ENCODE measurements around the gene TTYH2. TPM values are rescaled to one million over a fixed set of nuclear protein-coding genes. Genes with fewer than 3 reads are reported as not detected.

TTYH2 gene
- polyA plus RNA-seq, 1 of the 3 experiments (the other 2 are of a cell fraction), result 16.1 TPM

DNA sequence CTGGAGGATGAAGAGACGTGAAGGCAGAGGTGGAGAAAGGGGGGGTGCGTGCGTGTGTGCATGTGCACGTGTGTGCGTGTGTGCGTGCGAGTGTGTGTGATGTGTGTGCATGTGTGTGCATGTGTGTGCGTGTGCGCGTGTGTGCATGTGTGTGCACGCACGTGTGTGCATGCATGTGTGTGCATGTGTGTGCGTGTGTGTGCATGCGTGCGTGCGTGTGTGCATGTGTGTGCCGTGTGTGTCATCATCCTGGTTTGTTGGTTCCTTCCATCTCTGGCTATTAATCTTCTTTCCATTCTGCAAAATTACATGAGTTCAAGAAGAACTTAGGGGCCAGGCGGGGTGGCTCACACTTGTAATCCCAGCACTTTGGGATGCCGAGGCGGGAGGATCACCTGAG is 26.9 kb upstream of the TTYH2 start:
- no peak overlapping the region for H3K9ac ChIP-seq
- peaks cover 0 to 5% of the 10 kb centered on the region in 2 experiments; a peak in 1 of 4 replicates for H3K4me1 ChIP-seq (ENCODE audit: control insufficient read depth in 1 of 2, insufficient read depth in 2 of 2, low read depth in 1 of 2, low read length in 1 of 2)
- ChIA-PET CTCF (interaction anchor here (1.2 to 18.5 kb wide), 5 partner anchors 10 to 540 kb away, joined by 3 to 284 read pairs (median 6); partner anchors contain the start of gene RPL38), POLR2A (interaction anchor here (0.8 kb wide), 1 partner anchor 17 kb away, joined by 3 read pairs; the partner anchor contains the start of gene RPL38)
- no peaks in the 10 kb centered on the region for H3F3A ChIP-seq (replicated peaks; ENCODE audit: insufficient read depth)
- H3K9me3 ChIP-seq, result no peaks in the 10 kb centered on the region
- no peaks in the 10 kb centered on the region for H4K20me1 ChIP-seq (ENCODE audit: insufficient read depth)
- no peaks in the 10 kb centered on the region for H3K36me3 ChIP-seq (replicated peaks in 1 of 2; ENCODE audit: control insufficient read depth in 1 of 2, insufficient read depth in 2 of 2, low read length in 1 of 2)
- no peaks in the 10 kb centered on the region for H3K79me2 ChIP-seq (ENCODE audit: insufficient read depth)
- H3K4me2 ChIP-seq, result no peak overlapping the region
- no peaks in the 10 kb centered on the region for H3K9me2 ChIP-seq
- no peak for TF ChIP-seq FOSL2 (IDR thresholded peaks at IDR 0.05; ENCODE audit: borderline replicate concordance, low read depth)
- TF ChIP-seq YY1 (IDR thresholded peaks at IDR 0.05; ENCODE audit: low read depth), result no peak
- TF ChIP-seq EZH2phosphoT487 (IDR thresholded peaks at IDR 0.05; ENCODE audit: borderline replicate concordance, low read depth), result no peak
- TF ChIP-seq FOXM1 (IDR thresholded peaks at IDR 0.05; ENCODE audit: low read depth), result no peak
- TF ChIP-seq, protein P1, sequence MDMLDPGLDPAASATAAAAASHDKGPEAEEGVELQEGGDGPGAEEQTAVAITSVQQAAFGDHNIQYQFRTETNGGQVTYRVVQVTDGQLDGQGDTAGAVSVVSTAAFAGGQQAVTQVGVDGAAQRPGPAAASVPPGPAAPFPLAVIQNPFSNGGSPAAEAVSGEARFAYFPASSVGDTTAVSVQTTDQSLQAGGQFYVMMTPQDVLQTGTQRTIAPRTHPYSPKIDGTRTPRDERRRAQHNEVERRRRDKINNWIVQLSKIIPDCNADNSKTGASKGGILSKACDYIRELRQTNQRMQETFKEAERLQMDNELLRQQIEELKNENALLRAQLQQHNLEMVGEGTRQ (IDR thresholded peaks at IDR 0.05; ENCODE audit: borderline replicate concordance, low read depth, low read length), result no peak
- no peak for TF ChIP-seq TAF1 (IDR thresholded peaks at IDR 0.05; ENCODE audit: borderline replicate concordance, low read depth, low read length)
- TF ChIP-seq, protein P2, sequence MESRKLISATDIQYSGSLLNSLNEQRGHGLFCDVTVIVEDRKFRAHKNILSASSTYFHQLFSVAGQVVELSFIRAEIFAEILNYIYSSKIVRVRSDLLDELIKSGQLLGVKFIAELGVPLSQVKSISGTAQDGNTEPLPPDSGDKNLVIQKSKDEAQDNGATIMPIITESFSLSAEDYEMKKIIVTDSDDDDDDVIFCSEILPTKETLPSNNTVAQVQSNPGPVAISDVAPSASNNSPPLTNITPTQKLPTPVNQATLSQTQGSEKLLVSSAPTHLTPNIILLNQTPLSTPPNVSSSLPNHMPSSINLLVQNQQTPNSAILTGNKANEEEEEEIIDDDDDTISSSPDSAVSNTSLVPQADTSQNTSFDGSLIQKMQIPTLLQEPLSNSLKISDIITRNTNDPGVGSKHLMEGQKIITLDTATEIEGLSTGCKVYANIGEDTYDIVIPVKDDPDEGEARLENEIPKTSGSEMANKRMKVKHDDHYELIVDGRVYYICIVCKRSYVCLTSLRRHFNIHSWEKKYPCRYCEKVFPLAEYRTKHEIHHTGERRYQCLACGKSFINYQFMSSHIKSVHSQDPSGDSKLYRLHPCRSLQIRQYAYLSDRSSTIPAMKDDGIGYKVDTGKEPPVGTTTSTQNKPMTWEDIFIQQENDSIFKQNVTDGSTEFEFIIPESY (IDR thresholded peaks at IDR 0.05; ENCODE audit: borderline replicate concordance, low read depth), result no peak
- no peak for TF ChIP-seq GABPA (IDR thresholded peaks at IDR 0.05; ENCODE audit: low read depth)
- no peak for TF ChIP-seq SIN3A (IDR thresholded peaks at IDR 0.05; ENCODE audit: borderline replicate concordance, low read depth, low read length)
- no peak for TF ChIP-seq POLR2AphosphoS5 (IDR thresholded peaks at IDR 0.05; ENCODE audit: low read depth, low read length)
- TF ChIP-seq SMC3 (IDR thresholded peaks at IDR 0.05; ENCODE audit: low read depth, low read length), result no peak
- TF ChIP-seq RFX5 (IDR thresholded peaks at IDR 0.05; ENCODE audit: low read length), result no peak
- TF ChIP-seq, protein P3, sequence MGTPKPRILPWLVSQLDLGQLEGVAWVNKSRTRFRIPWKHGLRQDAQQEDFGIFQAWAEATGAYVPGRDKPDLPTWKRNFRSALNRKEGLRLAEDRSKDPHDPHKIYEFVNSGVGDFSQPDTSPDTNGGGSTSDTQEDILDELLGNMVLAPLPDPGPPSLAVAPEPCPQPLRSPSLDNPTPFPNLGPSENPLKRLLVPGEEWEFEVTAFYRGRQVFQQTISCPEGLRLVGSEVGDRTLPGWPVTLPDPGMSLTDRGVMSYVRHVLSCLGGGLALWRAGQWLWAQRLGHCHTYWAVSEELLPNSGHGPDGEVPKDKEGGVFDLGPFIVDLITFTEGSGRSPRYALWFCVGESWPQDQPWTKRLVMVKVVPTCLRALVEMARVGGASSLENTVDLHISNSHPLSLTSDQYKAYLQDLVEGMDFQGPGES (IDR thresholded peaks at IDR 0.05; ENCODE audit: low read depth, low read length), result no peak
- TF ChIP-seq CHD2 (IDR thresholded peaks at IDR 0.05; ENCODE audit: low read length, partially characterized antibody), result no peak
- no peak overlapping the region for H2AFZ ChIP-seq (ENCODE audit: low read depth)
- H3K27me3 ChIP-seq (ENCODE audit: insufficient read depth), result no peaks in the 10 kb centered on the region
- no peak overlapping the region for H3K4me3 ChIP-seq (ENCODE audit: low read depth in 2 of 2, low read length in 1 of 2)
- no peak overlapping the region for H3K27ac ChIP-seq (ENCODE audit: low read depth in 2 of 2, low read length in 1 of 2)
- WGBS (ENCODE audit: low lambda C conversion rate), result 76% methylated on average over 20 of the region's 20 CpGs
- DNase-seq, result no peak

Data from SK-N-SH (cell line).